Spleen (tissue), 11 donors: ENCODE data around the gene GRIK1. TPM values are rescaled to one million over a fixed set of nuclear protein-coding genes. Genes with fewer than 3 reads are reported as not detected.

Experiments used
- DNase-seq: peaks from one replicate; pipeline ENCODE4 v3.0.0-alpha.2; 2020
- H3K27ac ChIP-seq, 8 donors: fragments of 200-600 bp; sonication (generic) in 7 of 8; 1 replicate in 4 of 8; 2 replicates in 4 of 8; pipeline versions ENCODE4 v1.5.0 to v1.8.0; 2016 to 2021; ENCODE audit warnings: inconsistent platforms in 4 of 8, mild to moderate bottlenecking in 4 of 8, moderate library complexity in 1 of 8
- H3K27me3 ChIP-seq, 7 donors: fragments of 200-600 bp; sonication (generic) in 6 of 7; replicated peaks in 1 of 7; 1 replicate in 4 of 7; 2 replicates in 3 of 7; pipeline versions ENCODE4 v1.5.0 to v1.8.0; 2016 to 2021; ENCODE audit warnings: inconsistent platforms in 3 of 7, mild to moderate bottlenecking in 1 of 7
- H3K36me3 ChIP-seq, 6 donors: fragments of 200-600 bp; sonication (generic) in 5 of 6; 1 replicate in 4 of 6; 2 replicates in 2 of 6; pipeline versions ENCODE4 v1.5.0 to v1.8.0; 2016 to 2021; ENCODE audit warnings: inconsistent platforms in 2 of 6
- H3K4me1 ChIP-seq, 6 donors: fragments of 200-600 bp; sonication (generic) in 5 of 6; 1 replicate in 3 of 6; 2 replicates in 3 of 6; pipeline versions ENCODE4 v1.5.0 to v1.8.0; 2016 to 2021; ENCODE audit warnings: inconsistent platforms in 3 of 6
- H3K4me3 ChIP-seq, 8 donors: fragments of 200-600 bp; sonication (generic) in 7 of 8; 1 replicate in 4 of 8; 2 replicates in 4 of 8; pipeline versions ENCODE4 v1.5.0 to v1.8.0; 2016 to 2021; ENCODE audit warnings: inconsistent platforms in 4 of 8, mild to moderate bottlenecking in 4 of 8, moderate library complexity in 2 of 8
- H3K9me3 ChIP-seq, 8 donors: fragments of 200-600 bp; sonication (generic) in 7 of 8; 1 replicate in 4 of 8; 2 replicates in 4 of 8; pipeline versions ENCODE4 v1.5.0 to v1.8.0; 2016 to 2021; ENCODE audit warnings: inconsistent platforms in 4 of 8
- CTCF ChIP-seq, 11 experiments: fragments of 200-600 bp in 7 of 11; fragments of 450-650 bp in 4 of 11; sonication (generic) in 4 of 11; IDR thresholded peaks in 8 of 11; conservative IDR thresholded peaks in 3 of 11; 1 replicate in 7 of 11; 2 replicates in 4 of 11; pipeline versions ENCODE4 v1.4.0 to v1.8.0; 2016 to 2021; ENCODE audit warnings: antibody characterized with exemption in 11 of 11, inconsistent platforms in 4 of 11, mild to moderate bottlenecking in 1 of 11
- POLR2A ChIP-seq, 3 donors: fragments of 450-650 bp; IDR thresholded peaks; one replicate each; pipeline ENCODE4 v1.5.1; 2017; ENCODE audit warnings: antibody characterized with exemption in 3 of 3, mild to moderate bottlenecking in 1 of 3
- POLR2AphosphoS5 ChIP-seq, 3 donors: sonication (generic); formaldehyde crosslinking; IDR thresholded peaks; one replicate each; pipeline ENCODE4 v1.5.1; 2017; ENCODE audit warnings: antibody characterized with exemption in 3 of 3
- WGBS, 5 donors: extraction: QIAGEN DNeasy Blood & Tissue Kit in 3 of 5; methylation state at CpG; one replicate each; pipeline versions ENCODE4 v1.1.5 to v1.1.7; 2013 to 2018; 5-methylcytosine and 5-hydroxymethylcytosine counted together
- intact Hi-C: fragments of 100-400 bp; cut with DNase I; formaldehyde crosslinking; loops from one replicate; pipeline ENCODE4 v1.15.0; 2023; ENCODE audit warnings: low total_unique reads
- polyA plus RNA-seq, 3 donors: library from polyadenylated mRNA; stranded (reverse); fragments of 200-250 nt; gene quantifications; one replicate each; pipeline ENCODE4 v1.2.1, GENCODE V29; 2013
- total RNA-seq, 7 donors: library from RNA; depleted of rRNA in 3 of 7; stranded (reverse); fragments of >200 nt in 3 of 7; fragmentation: NEBNext Ultra II Directional in 4 of 7; extraction: Animal tissue kit (Norgen Biotek cat#: 25700) in 4 of 7; gene quantifications; one replicate each; pipeline versions ENCODE4 v1.1.0 to v1.2.1, GENCODE V29; 2016 to 2021
- donor health status: healthy with polysubstance abuse.
- donor health status: DM: no; HTN: no; CAD: no; lungs with moderate emphysema.
- donor health status: DM: no; HTN: no; CAD: no.
- donor health status: Bipolar disorder and iron deficiency.
- donor health status: healthy.
- donor health status: DM: no; HTN: no; CAD: no.
- donor health status: DM: yes; HTN: yes; CAD: no.

The GRIK1 gene
- total and polyA plus RNA-seq, 10 donors: 0.02 to 0.17 (median 0.04) TPM; not detected in 7

GRCh38 chr21:29581393-29581792 is 358.4 kb downstream of the GRIK1 start:
- no peaks in the 10 kb centered on the region for H3K9me3 ChIP-seq
- H3K4me1 ChIP-seq: no peaks in the 10 kb centered on the region
- H3K4me3 ChIP-seq: no peak overlapping the region
- no peak for DNase-seq
- no peaks in the 10 kb centered on the region for H3K36me3 ChIP-seq
- no peaks in the 10 kb centered on the region for H3K27me3 ChIP-seq
- 75 to 88% (median 83%) methylated on average over 5 of the region's 5 CpGs for WGBS, 5 donors
- no peak for TF ChIP-seq CTCF (IDR thresholded peaks at IDR 0.05 in 8 of 11, conservative IDR thresholded peaks at IDR 0.05 in 3 of 11)
- intact Hi-C loops: no loop called here
- H3K27ac ChIP-seq: no peak overlapping the region

GRCh38 chr21:29580732-29581285 is 359.0 kb downstream of the GRIK1 start:
- no peaks in the 10 kb centered on the region for H3K4me1 ChIP-seq

GRCh38 chr21:29578306-29578705 is 361.5 kb downstream of the GRIK1 start:
- DNase-seq: no peak
- H3K4me1 ChIP-seq: no peaks in the 10 kb centered on the region
- H3K9me3 ChIP-seq: no peaks in the 10 kb centered on the region
- H3K36me3 ChIP-seq: no peaks in the 10 kb centered on the region
- no peak overlapping the region for H3K4me3 ChIP-seq
- 73 to 85% (median 80%) methylated on average over 7 of the region's 7 CpGs for WGBS, 5 donors
- H3K27ac ChIP-seq: peak overlapping the region in 7 of 8 donors; percentile 30 to 74 (median 55)
- intact Hi-C loops: no loop called here
- TF ChIP-seq POLR2AphosphoS5 (IDR thresholded peaks at IDR 0.05) (peak in 1 of 3 donors; percentile 31), POLR2A (IDR thresholded peaks at IDR 0.05) (no peak)
- H3K27me3 ChIP-seq: no peaks in the 10 kb centered on the region

More at GRCh38 chr21:29580732-29581285, 359.0 kb downstream of the GRIK1 start:
- no peak for TF ChIP-seq POLR2A (IDR thresholded peaks at IDR 0.05)
- no peak for TF ChIP-seq POLR2AphosphoS5 (IDR thresholded peaks at IDR 0.05)
- TF ChIP-seq CTCF (IDR thresholded peaks at IDR 0.05 in 8 of 11, conservative IDR thresholded peaks at IDR 0.05 in 3 of 11): no peak
- intact Hi-C loops: no loop called here
- Histone ChIP-seq H3K36me3 (no peaks in the 10 kb centered on the region), H3K27me3 (no peaks in the 10 kb centered on the region), H3K27ac (no peak overlapping the region), H3K9me3 (no peaks in the 10 kb centered on the region), H3K4me3 (no peak overlapping the region)
- 84 to 91% (median 87%) methylated on average over 5 of the region's 5 CpGs for WGBS, 5 donors
- DNase-seq: no peak

GRCh38 chr21:29571949-29572348 is 367.8 kb downstream of the GRIK1 start:
- intact Hi-C loops: no loop called here
- no peak for TF ChIP-seq POLR2A (IDR thresholded peaks at IDR 0.05)
- no peak for TF ChIP-seq POLR2AphosphoS5 (IDR thresholded peaks at IDR 0.05)
- TF ChIP-seq CTCF (IDR thresholded peaks at IDR 0.05 in 8 of 11, conservative IDR thresholded peaks at IDR 0.05 in 3 of 11): no peak
- H3K4me1 ChIP-seq: no peaks in the 10 kb centered on the region
- H3K36me3 ChIP-seq: no peaks in the 10 kb centered on the region
- H3K4me3 ChIP-seq: no peak overlapping the region
- H3K27me3 ChIP-seq: no peaks in the 10 kb centered on the region
- no peaks in the 10 kb centered on the region for H3K9me3 ChIP-seq
- WGBS, 5 donors: 61 to 72% (median 72%) methylated on average over 7 of the region's 7 CpGs
- no peak overlapping the region for H3K27ac ChIP-seq
- no peak for DNase-seq
